Smooth muscle cell (in vitro differentiated cells): ENCODE data around the gene EFEMP1. TPM values are rescaled to one million over a fixed set of nuclear protein-coding genes. Genes with fewer than 3 reads are reported as not detected.

Experiments used
- DNase-seq: peaks from one replicate; lab custom pipeline; 2025; ENCODE audit not compliant: unreplicated experiment; lab: John Stamatoyannopoulos, UW
- H2AFZ ChIP-seq: fragments of 200-600 bp; sonication (generic); 2 replicates; pipeline ENCODE4 v1.6.0; 2016; ENCODE audit warnings: antibody characterized with exemption, low read depth, mild to moderate bottlenecking
- H3F3A ChIP-seq: fragments of 200-600 bp; sonication (generic); 2 replicates; pipeline ENCODE4 v1.6.0; 2017; ENCODE audit warnings: antibody characterized with exemption, low read depth
- H3K27ac ChIP-seq: fragments of 200-600 bp; sonication (generic); 2 replicates; pipeline ENCODE4 v1.5.1; 2016; ENCODE audit warnings: low read depth, mild to moderate bottlenecking
- H3K27me3 ChIP-seq: fragments of 200-600 bp; sonication (generic); 2 replicates; pipeline ENCODE4 v1.6.1; 2016; ENCODE audit warnings: low read depth, mild to moderate bottlenecking
- H3K36me3 ChIP-seq: fragments of 200-600 bp; sonication (generic); 2 replicates; pipeline ENCODE4 v1.5.1; 2016; ENCODE audit warnings: low read depth
- H3K4me1 ChIP-seq: fragments of 200-600 bp; sonication (generic); 2 replicates; pipeline ENCODE4 v1.5.1; 2016; ENCODE audit warnings: low read depth
- H3K4me2 ChIP-seq: fragments of 200-600 bp; sonication (generic); 2 replicates; pipeline ENCODE4 v1.6.0; 2016; ENCODE audit warnings: mild to moderate bottlenecking
- H3K4me3 ChIP-seq: fragments of 200-600 bp; sonication (generic); 2 replicates; pipeline ENCODE4 v1.5.1; 2016; ENCODE audit warnings: mild to moderate bottlenecking
- H3K79me2 ChIP-seq: fragments of 200-600 bp; sonication (generic); 2 replicates; pipeline ENCODE4 v1.6.0; 2016; ENCODE audit warnings: low read depth, mild to moderate bottlenecking
- H3K9ac ChIP-seq: fragments of 200-600 bp; sonication (generic); 2 replicates; pipeline ENCODE4 v1.6.0; 2016; ENCODE audit warnings: low read depth
- H3K9me3 ChIP-seq: fragments of 200-600 bp; sonication (generic); replicated peaks from 2 replicates; pipeline ENCODE4 v1.5.1; 2016; ENCODE audit warnings: low read depth
- H4K20me1 ChIP-seq: fragments of 200-600 bp; sonication (generic); 2 replicates; pipeline ENCODE4 v1.6.0; 2016; ENCODE audit warnings: low read depth
- WGBS: methylation state at CpG from one replicate; pipeline ENCODE4 v1.1.7; 2016; ENCODE audit warnings: low lambda C conversion rate; 5-methylcytosine and 5-hydroxymethylcytosine counted together
- polyA plus RNA-seq: library from polyadenylated mRNA; unstranded; fragments of >200 nt; fragmentation: Nextera tagmentation; extraction: Ambion mirVana; gene quantifications from 2 replicates; pipeline ENCODE4 v1.2.1, GENCODE V29; 2016
- total RNA-seq: library from RNA; depleted of rRNA; stranded (reverse); fragments of >200 nt; gene quantifications from 2 replicates; pipeline ENCODE4 v1.2.3, GENCODE V29; 2014
- TF ChIP-seq, protein P1 (sequence below): fragments of 200-600 bp; sonication (generic); IDR thresholded peaks from 2 replicates; pipeline ENCODE4 v1.5.1; 2017; ENCODE audit warnings: borderline replicate concordance, mild to moderate bottlenecking, antibody characterized with exemption; ENCODE audit not compliant: insufficient read depth, poor library complexity, severe bottlenecking

The EFEMP1 gene
- total and polyA plus RNA-seq, 2 experiments from 2014 or later = 19.2 to 28.3 TPM

DNA sequence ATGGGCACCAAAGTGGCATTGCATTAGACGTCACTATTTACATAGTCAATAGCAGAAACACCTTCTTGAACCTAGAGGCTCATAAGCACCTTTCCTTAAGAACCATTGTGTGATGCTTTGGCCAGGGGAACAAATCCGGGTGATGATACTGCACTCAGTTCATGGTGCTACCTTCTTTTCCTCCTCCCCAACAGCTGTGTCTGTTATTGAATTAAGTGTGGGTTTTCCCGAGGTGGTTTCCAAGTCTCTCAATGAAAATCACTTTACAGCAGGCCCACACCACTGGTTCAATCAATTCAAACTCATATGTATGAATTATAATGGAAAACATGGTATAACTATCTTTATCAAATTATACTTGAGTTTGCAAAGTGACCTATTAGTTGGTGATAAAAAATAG, 9.3 kb upstream of the EFEMP1 start:
- Histone ChIP-seq H4K20me1 (no peaks in the 10 kb centered on the region), H3K9ac (no peak overlapping the region), H3K4me2 (no peak overlapping the region), H3K36me3 (no peaks in the 10 kb centered on the region), H3K27me3 (peaks cover 42% of the 10 kb centered on the region), H3K4me1 (no peaks in the 10 kb centered on the region), H3K4me3 (no peak overlapping the region), H2AFZ (no peak overlapping the region), H3F3A (no peaks in the 10 kb centered on the region), H3K79me2 (no peaks in the 10 kb centered on the region), H3K27ac (no peak overlapping the region), H3K9me3 (no peaks in the 10 kb centered on the region)
- DNase-seq = no peak
- TF ChIP-seq, protein P1, sequence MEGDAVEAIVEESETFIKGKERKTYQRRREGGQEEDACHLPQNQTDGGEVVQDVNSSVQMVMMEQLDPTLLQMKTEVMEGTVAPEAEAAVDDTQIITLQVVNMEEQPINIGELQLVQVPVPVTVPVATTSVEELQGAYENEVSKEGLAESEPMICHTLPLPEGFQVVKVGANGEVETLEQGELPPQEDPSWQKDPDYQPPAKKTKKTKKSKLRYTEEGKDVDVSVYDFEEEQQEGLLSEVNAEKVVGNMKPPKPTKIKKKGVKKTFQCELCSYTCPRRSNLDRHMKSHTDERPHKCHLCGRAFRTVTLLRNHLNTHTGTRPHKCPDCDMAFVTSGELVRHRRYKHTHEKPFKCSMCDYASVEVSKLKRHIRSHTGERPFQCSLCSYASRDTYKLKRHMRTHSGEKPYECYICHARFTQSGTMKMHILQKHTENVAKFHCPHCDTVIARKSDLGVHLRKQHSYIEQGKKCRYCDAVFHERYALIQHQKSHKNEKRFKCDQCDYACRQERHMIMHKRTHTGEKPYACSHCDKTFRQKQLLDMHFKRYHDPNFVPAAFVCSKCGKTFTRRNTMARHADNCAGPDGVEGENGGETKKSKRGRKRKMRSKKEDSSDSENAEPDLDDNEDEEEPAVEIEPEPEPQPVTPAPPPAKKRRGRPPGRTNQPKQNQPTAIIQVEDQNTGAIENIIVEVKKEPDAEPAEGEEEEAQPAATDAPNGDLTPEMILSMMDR = no peak
- WGBS = 86% methylated on average over 3 of the region's 3 CpGs

DNA sequence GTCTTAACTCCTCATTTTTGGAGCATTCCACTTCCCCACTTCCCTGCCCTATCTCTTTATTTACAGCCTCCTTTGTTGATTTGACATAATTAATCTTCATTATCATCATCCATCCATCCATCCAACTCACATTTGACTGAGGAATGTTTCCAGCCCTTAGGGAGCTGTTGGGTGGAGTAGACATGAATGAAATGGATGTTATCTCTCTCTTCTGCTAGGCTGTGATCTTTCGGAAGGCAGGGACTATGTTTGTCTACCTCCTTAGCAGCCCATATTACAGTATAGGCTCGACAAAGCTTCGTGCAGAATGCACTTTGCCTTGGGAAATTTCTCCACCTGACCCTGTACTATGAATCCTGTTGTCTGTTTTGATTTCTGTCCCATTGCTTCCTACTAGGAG, 7.7 kb upstream of the EFEMP1 start:
- H3K27me3 ChIP-seq = peaks cover 58% of the 10 kb centered on the region
- H4K20me1 ChIP-seq = no peaks in the 10 kb centered on the region
- 55% methylated on average over 3 of the region's 3 CpGs for whole genome bisulfite sequencing
- H3K4me3 ChIP-seq = no peak overlapping the region
- H3K9me3 ChIP-seq = no peaks in the 10 kb centered on the region
- no peaks in the 10 kb centered on the region for H3K79me2 ChIP-seq
- no peak overlapping the region for H3K9ac ChIP-seq
- no peak overlapping the region for H3K27ac ChIP-seq
- H3K4me1 ChIP-seq = no peaks in the 10 kb centered on the region
- H3F3A ChIP-seq = no peaks in the 10 kb centered on the region
- DNase-seq = no peak
- H2AFZ ChIP-seq = no peak overlapping the region
- no peak overlapping the region for H3K4me2 ChIP-seq
- TF ChIP-seq, protein P1 = no peak
- H3K36me3 ChIP-seq = no peaks in the 10 kb centered on the region

DNA sequence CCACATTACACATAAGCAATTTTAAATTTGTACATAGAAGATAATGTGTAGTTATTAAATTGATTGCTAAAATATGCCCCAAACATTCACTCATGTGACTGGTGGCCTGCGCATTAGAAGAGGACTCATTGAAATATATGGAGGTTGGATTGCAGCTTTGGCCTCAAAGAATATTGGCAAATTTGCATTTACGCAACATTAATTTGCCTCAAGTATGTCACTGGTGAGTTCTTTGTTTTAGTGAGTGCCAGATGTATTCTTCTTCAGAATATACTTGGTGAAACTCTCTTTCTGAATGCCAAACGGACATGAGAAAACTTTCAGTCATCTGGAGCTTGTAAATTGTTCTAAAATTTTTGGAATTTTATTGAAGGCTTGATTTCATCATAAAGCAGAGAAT, 5.9 kb upstream of the EFEMP1 start:
- no peaks in the 10 kb centered on the region for H3K79me2 ChIP-seq
- H3K27me3 ChIP-seq = peaks cover 76% of the 10 kb centered on the region
- no peaks in the 10 kb centered on the region for H4K20me1 ChIP-seq
- H3K4me2 ChIP-seq = no peak overlapping the region
- H3K4me1 ChIP-seq = no peaks in the 10 kb centered on the region
- H3K36me3 ChIP-seq = no peaks in the 10 kb centered on the region
- 97% methylated on average over 3 of the region's 3 CpGs for WGBS
- H3F3A ChIP-seq = no peaks in the 10 kb centered on the region
- no peak overlapping the region for H3K9ac ChIP-seq
- no peak overlapping the region for H2AFZ ChIP-seq
- H3K27ac ChIP-seq = no peak overlapping the region
- TF ChIP-seq, protein P1 = no peak
- no peak for DNase-seq
- no peak overlapping the region for H3K4me3 ChIP-seq
- no peaks in the 10 kb centered on the region for H3K9me3 ChIP-seq

DNA sequence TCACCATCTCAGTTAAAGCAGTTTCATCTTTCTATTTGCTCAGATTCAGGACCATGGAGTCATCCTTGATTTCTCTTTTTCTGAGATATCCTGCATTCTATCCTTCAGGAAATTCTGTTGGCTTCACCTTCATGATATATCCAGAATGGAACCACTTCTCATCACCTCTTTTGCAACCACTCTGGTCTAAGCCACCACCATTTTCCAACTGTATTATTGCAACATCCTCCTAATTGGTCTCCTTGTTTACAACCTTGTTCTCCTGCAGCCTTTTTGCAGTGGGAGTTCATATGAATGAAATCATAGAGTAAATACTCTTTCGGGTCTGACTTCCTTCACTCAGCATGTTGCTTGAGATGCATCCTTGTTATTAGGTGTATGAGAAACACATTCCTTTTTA, 3.4 kb upstream of the EFEMP1 start:
- H3F3A ChIP-seq = no peaks in the 10 kb centered on the region
- peaks cover 11% of the 10 kb centered on the region for H3K4me1 ChIP-seq
- TF ChIP-seq, protein P1 = no peak
- no peak overlapping the region for H2AFZ ChIP-seq
- H3K9ac ChIP-seq = no peak overlapping the region
- no peak overlapping the region for H3K4me3 ChIP-seq
- H3K27ac ChIP-seq = no peak overlapping the region
- H3K36me3 ChIP-seq = no peaks in the 10 kb centered on the region
- 79% methylated on average over 1 of the region's 1 CpG for WGBS
- H3K27me3 ChIP-seq = peaks cover 96% of the 10 kb centered on the region
- DNase-seq = no peak
- no peaks in the 10 kb centered on the region for H3K9me3 ChIP-seq
- H3K4me2 ChIP-seq = no peak overlapping the region
- H4K20me1 ChIP-seq = no peaks in the 10 kb centered on the region
- H3K79me2 ChIP-seq = no peaks in the 10 kb centered on the region
